ENCODE results near the gene DNAJC11. TPM values are rescaled to one million over a fixed set of nuclear protein-coding genes. Genes with fewer than 3 reads are reported as not detected.

Gene DNAJC11
- total and polyA plus RNA-seq, 2 experiments from 2014 or later: 35.3 to 39.5 TPM

GRCh38 chr1:6619045-6619444, 82.6 kb downstream of the DNAJC11 start:
- H3K9me3 ChIP-seq (ENCODE audit: low read depth): no peaks in the 10 kb centered on the region
- H3K4me1 ChIP-seq (ENCODE audit: insufficient read depth): no peaks in the 10 kb centered on the region
- H4K20me1 ChIP-seq (ENCODE audit: insufficient read depth, poor library complexity, severe bottlenecking): peaks cover 30% of the 10 kb centered on the region
- 98% methylated on average over 4 of the region's 4 CpGs for WGBS (ENCODE audit: low lambda C conversion rate, missing lambda C conversion rate)
- H3K27me3 ChIP-seq: no peaks in the 10 kb centered on the region
- no peak overlapping the region for H3K27ac ChIP-seq
- no peak overlapping the region for H3K4me2 ChIP-seq
- no peak for DNase-seq (ENCODE audit: low spot score)
- H3K79me2 ChIP-seq: peaks cover 80% of the 10 kb centered on the region
- no peaks in the 10 kb centered on the region for H3K9me2 ChIP-seq (replicated peaks; ENCODE audit: insufficient read depth)
- no peaks in the 10 kb centered on the region for H3K36me3 ChIP-seq (replicated peaks; ENCODE audit: insufficient read depth, low read depth)
- no peak overlapping the region for H2AFZ ChIP-seq
- TF ChIP-seq EZH2phosphoT487 (IDR thresholded peaks at IDR 0.05; ENCODE audit: low read depth, severe bottlenecking, unreplicated experiment) (no peak), EZH2 (IDR thresholded peaks at IDR 0.05; ENCODE audit: borderline replicate concordance) (no peak)
- H3K4me3 ChIP-seq: no peak overlapping the region

DNA sequence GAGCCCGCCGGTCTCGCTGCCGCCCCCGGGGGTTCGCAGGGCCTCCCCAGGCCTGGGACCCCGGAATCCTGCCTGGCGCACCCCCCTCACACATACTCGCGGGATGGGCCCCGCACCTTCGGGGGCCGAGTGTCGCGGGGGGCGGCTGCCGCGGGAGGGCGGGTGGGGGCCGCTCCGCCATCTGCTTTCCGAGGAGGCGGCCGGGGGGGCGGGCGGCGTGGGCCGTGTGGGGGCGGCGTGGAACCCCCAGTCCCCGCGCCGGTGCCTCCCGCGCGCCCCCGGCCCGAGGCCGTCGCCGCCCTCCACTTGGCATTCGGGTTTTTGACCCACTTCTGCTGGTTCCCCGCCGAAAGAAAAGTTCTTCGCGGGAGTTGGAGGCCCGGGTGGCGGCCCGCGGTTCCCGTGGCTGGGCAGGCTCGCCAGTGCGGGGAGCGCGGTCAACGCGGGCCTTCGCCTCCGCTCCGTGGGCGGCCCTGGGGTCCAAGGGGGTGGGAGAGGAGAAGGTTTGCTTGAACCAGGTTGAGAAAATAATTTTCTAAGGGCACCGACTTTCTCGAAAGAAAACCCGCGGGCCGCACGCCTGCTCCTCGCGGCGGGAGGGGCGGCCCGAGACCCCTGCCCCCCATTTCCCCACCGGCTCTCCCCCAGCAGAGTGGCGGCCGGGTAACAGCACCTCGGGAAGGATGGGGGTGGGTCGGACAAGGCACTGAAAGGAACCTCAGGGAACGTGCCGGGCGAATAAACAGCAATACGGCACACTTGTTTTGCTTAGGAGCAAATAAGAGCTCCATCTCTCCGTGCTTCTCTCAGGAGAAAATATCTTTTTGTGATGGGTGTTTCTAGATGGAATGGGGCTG, 86.5 kb downstream of the DNAJC11 start:
- peak; percentile 46 for DNase-seq (ENCODE audit: low spot score)
- H3K79me2 ChIP-seq: peaks cover 84% of the 10 kb centered on the region
- H3K27me3 ChIP-seq: no peaks in the 10 kb centered on the region
- peak overlapping the region; percentile 81 for H2AFZ ChIP-seq
- peaks cover 30% of the 10 kb centered on the region for H4K20me1 ChIP-seq (ENCODE audit: insufficient read depth, poor library complexity, severe bottlenecking)
- WGBS (ENCODE audit: low lambda C conversion rate, missing lambda C conversion rate): 2% methylated on average over 30 of the region's 82 CpGs
- H3K4me1 ChIP-seq (ENCODE audit: insufficient read depth): no peaks in the 10 kb centered on the region
- peak overlapping the region; percentile 87 for H3K4me3 ChIP-seq
- H3K9me3 ChIP-seq (ENCODE audit: low read depth): no peaks in the 10 kb centered on the region
- peak overlapping the region; percentile 99 for H3K4me2 ChIP-seq
- no peaks in the 10 kb centered on the region for H3K36me3 ChIP-seq (replicated peaks; ENCODE audit: insufficient read depth, low read depth)
- TF ChIP-seq EZH2phosphoT487 (IDR thresholded peaks at IDR 0.05; ENCODE audit: low read depth, severe bottlenecking, unreplicated experiment) (no peak), EZH2 (IDR thresholded peaks at IDR 0.05; ENCODE audit: borderline replicate concordance) (no peak), CTCF (IDR thresholded peaks at IDR 0.05; ENCODE audit: poor library complexity) (no peak)
- peak overlapping the region; percentile 94 for H3K27ac ChIP-seq
- H3K9me2 ChIP-seq (replicated peaks; ENCODE audit: insufficient read depth): no peaks in the 10 kb centered on the region

DNA sequence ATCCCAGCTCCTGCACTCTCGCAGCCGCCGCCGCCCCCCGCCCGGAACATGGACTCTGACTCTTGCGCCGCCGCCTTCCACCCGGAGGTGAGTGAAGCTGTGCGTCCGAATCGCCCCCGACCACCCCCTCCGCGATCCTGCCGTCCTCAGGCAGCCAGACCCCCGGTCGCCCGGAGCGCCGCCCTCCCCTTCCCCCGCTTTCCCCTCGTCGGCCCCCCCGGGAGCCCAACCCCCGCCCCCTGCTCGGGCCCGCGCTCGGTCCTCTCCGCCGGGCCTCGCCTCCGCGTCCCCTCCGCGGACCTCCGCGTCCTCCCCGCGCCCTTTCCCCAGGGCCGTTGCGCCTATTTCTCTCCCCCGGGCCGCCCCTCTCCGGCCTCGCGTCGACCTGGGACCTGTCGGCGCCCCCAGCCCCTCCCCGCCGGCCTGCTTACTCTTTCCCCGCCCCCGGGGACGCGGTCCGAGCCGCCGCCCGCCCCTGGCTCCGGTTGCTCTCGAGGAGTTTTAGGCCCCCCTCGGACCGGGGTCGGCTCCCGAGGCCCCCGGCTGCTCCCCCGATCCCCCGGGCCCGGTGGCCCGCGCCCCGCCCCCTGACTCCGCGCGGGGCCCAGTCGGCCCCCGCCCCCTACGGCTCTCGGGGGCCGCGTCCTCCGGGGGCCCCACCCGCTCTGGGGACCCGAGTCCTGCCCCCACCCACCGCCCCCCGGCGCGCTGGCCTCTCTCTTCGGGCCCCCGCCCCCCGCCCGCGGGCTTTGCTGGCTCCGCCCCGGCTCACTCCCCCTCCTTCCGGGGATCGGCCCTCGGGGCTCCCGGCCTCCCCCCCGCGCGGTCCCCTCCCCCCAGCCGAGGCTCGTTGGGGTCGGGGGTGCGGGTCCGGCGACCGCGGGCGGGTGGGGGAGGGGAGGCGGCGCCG, 87.3 kb downstream of the DNAJC11 start:
- Histone ChIP-seq H3K27ac (peak overlapping the region; percentile 94), H3K4me3 (peak overlapping the region; percentile 87), H4K20me1 (ENCODE audit: insufficient read depth, poor library complexity, severe bottlenecking) (peaks cover 28% of the 10 kb centered on the region), H2AFZ (peak overlapping the region; percentile 81), H3K4me2 (peak overlapping the region; percentile 99), H3K27me3 (no peaks in the 10 kb centered on the region), H3K9me2 (replicated peaks; ENCODE audit: insufficient read depth) (no peaks in the 10 kb centered on the region), H3K79me2 (peaks cover 77% of the 10 kb centered on the region), H3K9me3 (ENCODE audit: low read depth) (no peaks in the 10 kb centered on the region), H3K36me3 (replicated peaks; ENCODE audit: insufficient read depth, low read depth) (no peaks in the 10 kb centered on the region), H3K4me1 (ENCODE audit: insufficient read depth) (no peaks in the 10 kb centered on the region)
- DNase-seq (ENCODE audit: low spot score): peak; percentile 74
- TF ChIP-seq CTCF (IDR thresholded peaks at IDR 0.05; ENCODE audit: poor library complexity) (no peak), EZH2phosphoT487 (IDR thresholded peaks at IDR 0.05; ENCODE audit: low read depth, severe bottlenecking, unreplicated experiment) (no peak), EZH2 (IDR thresholded peaks at IDR 0.05; ENCODE audit: borderline replicate concordance) (no peak)
- no CpG with 5 or more reads among the region's 117 CpGs for WGBS (ENCODE audit: low lambda C conversion rate, missing lambda C conversion rate)

Measured in hepatocyte (in vitro differentiated cells).